Fibroblast of pulmonary artery (primary cell): Measurements from ENCODE around the gene GNAI3.

Experiments
- DNase-seq: peaks from one replicate; pipeline ENCODE4 v3.0.0-alpha.2; 2010; ENCODE audit warnings: low read depth
- H3K4me3 ChIP-seq: replicated peaks from 2 replicates; pipeline ENCODE4 v1.5.1; 2011; ENCODE audit warnings: low read depth, mild to moderate bottlenecking, control low read depth, low read length, moderate library complexity
- CTCF ChIP-seq: IDR thresholded peaks from 2 replicates; pipeline ENCODE4 v1.5.1; 2011; ENCODE audit warnings: mild to moderate bottlenecking, control low read depth, low read length, inconsistent platforms; ENCODE audit errors: missing control alignments

Gene GNAI3

GRCh38 chr1:109628540-109629321 lies 80.3 kb downstream of the GNAI3 start:
- TF ChIP-seq CTCF: no peak
- no peak overlapping the region for H3K4me3 ChIP-seq
- no peak for DNase-seq

GRCh38 chr1:109629372-109630030 lies 81.1 kb downstream of the GNAI3 start:
- H3K4me3 ChIP-seq: no peak overlapping the region
- no peak for DNase-seq
- no peak for TF ChIP-seq CTCF

- no peak overlapping the region for H3K4me3 ChIP-seq
- TF ChIP-seq CTCF: no peak
- no peak for DNase-seq
Measured at GRCh38 chr1:109630081-109630897, 81.9 kb downstream of the GNAI3 start.

GRCh38 chr1:109630898-109631512 lies 82.6 kb downstream of the GNAI3 start:
- no peak for TF ChIP-seq CTCF
- no peak overlapping the region for H3K4me3 ChIP-seq
- no peak for DNase-seq

- no peak for TF ChIP-seq CTCF
- no peak for DNase-seq
- no peak overlapping the region for H3K4me3 ChIP-seq
Measured at GRCh38 chr1:109631513-109632505, 83.4 kb downstream of the GNAI3 start.
